Karpas-422 (cell line): ENCODE results near the gene DUSP18. TPM values are rescaled to one million over a fixed set of nuclear protein-coding genes. Genes with fewer than 3 reads are reported as not detected.

Source experiments
- DNase-seq: peaks from one replicate; pipeline ENCODE4 v3.0.0-alpha.2; 2015
- H2AFZ ChIP-seq: fragments of 200-600 bp; sonication (generic); 2 replicates; pipeline ENCODE4 v1.6.1; 2014; ENCODE audit warnings: antibody characterized with exemption, low read length, mixed read lengths
- H3K27ac ChIP-seq: fragments of 200-600 bp; sonication (generic); 2 replicates; pipeline ENCODE4 v1.5.1; 2014; ENCODE audit warnings: mild to moderate bottlenecking, low read length, moderate library complexity
- H3K27me3 ChIP-seq: fragments of 200-600 bp; sonication (generic); 2 replicates; pipeline ENCODE4 v1.6.1; 2014; ENCODE audit warnings: low read length, mixed read lengths
- H3K36me3 ChIP-seq: fragments of 200-600 bp; sonication (generic); 2 replicates; pipeline ENCODE4 v1.6.1; 2014; ENCODE audit warnings: low read length, mixed read lengths; ENCODE audit not compliant: insufficient read depth
- H3K4me1 ChIP-seq: fragments of 200-600 bp; sonication (generic); 2 replicates; pipeline ENCODE4 v1.6.1; 2014; ENCODE audit warnings: mild to moderate bottlenecking, low read length, mixed read lengths
- H3K4me2 ChIP-seq: fragments of 200-600 bp; sonication (generic); 2 replicates; pipeline ENCODE4 v1.6.1; 2014; ENCODE audit warnings: low read length, low read depth, mild to moderate bottlenecking; ENCODE audit not compliant: poor library complexity, severe bottlenecking
- H3K4me3 ChIP-seq: fragments of 200-600 bp; sonication (generic); 2 replicates; pipeline ENCODE4 v1.5.1; 2014; ENCODE audit warnings: mild to moderate bottlenecking, antibody characterized with exemption, low read length, mixed read lengths
- H3K79me2 ChIP-seq: fragments of 200-600 bp; sonication (generic); 2 replicates; pipeline ENCODE4 v1.6.1; 2014; ENCODE audit warnings: mild to moderate bottlenecking, low read length, mixed read lengths
- H3K9ac ChIP-seq: fragments of 200-600 bp; sonication (generic); 2 replicates; pipeline ENCODE4 v1.6.0; 2014; ENCODE audit warnings: low read length
- H3K9me2 ChIP-seq: fragments of 200-600 bp; sonication (generic), shearing (Covaris generic); replicated peaks from 2 replicates; pipeline ENCODE4 v1.6.0; 2014; ENCODE audit warnings: mild to moderate bottlenecking, low read length, moderate library complexity; ENCODE audit not compliant: insufficient read depth
- H3K9me3 ChIP-seq: fragments of 300-700, 200-600 bp; sonication (generic); 2 replicates; pipeline ENCODE4 v1.6.1; 2014; ENCODE audit warnings: low read length, mixed read lengths
- H4K20me1 ChIP-seq: fragments of 200-600 bp; sonication (generic); 2 replicates; pipeline ENCODE4 v1.6.1; 2014; ENCODE audit warnings: mild to moderate bottlenecking, antibody characterized with exemption, low read length, low read depth; ENCODE audit not compliant: insufficient read depth
- total RNA-seq: library from RNA; depleted of rRNA; stranded (reverse); fragments of >200 nt; shearing (Covaris generic); gene quantifications from 2 replicates; pipeline ENCODE4 v1.2.3, GENCODE V29; 2014; ENCODE audit warnings: low replicate concordance

The DUSP18 gene
- total RNA-seq, 1 experiment from 2014 or later = 11.2 TPM

- Histone ChIP-seq H3K36me3 (no peaks in the 10 kb centered on the region), H3K27ac (no peak overlapping the region), H4K20me1 (no peaks in the 10 kb centered on the region), H3K9me3 (no peaks in the 10 kb centered on the region), H3K4me2 (no peak overlapping the region), H3K9ac (no peak overlapping the region), H3K4me1 (no peaks in the 10 kb centered on the region), H3K27me3 (no peaks in the 10 kb centered on the region), H3K9me2 (no peaks in the 10 kb centered on the region), H3K4me3 (no peak overlapping the region), H3K79me2 (no peaks in the 10 kb centered on the region), H2AFZ (no peak overlapping the region)
- no peak for DNase-seq
Observed at GRCh38 chr22:30697975-30698374, 30.3 kb upstream of the DUSP18 start.

- no peak overlapping the region for H3K4me2 ChIP-seq
- no peak for DNase-seq
- no peaks in the 10 kb centered on the region for H3K27me3 ChIP-seq
Observed at GRCh38 chr22:30695871-30696655, 28.4 kb upstream of the DUSP18 start.

GRCh38 chr22:30695351-30695851 is 27.7 kb upstream of the DUSP18 start:
- no peak overlapping the region for H3K9ac ChIP-seq
- no peaks in the 10 kb centered on the region for H3K4me1 ChIP-seq
- no peak overlapping the region for H3K4me2 ChIP-seq
- no peaks in the 10 kb centered on the region for H3K9me3 ChIP-seq
- H3K4me3 ChIP-seq = no peak overlapping the region
- no peak for DNase-seq
- H2AFZ ChIP-seq = no peak overlapping the region
- no peak overlapping the region for H3K27ac ChIP-seq
- no peaks in the 10 kb centered on the region for H4K20me1 ChIP-seq
- no peaks in the 10 kb centered on the region for H3K27me3 ChIP-seq
- H3K79me2 ChIP-seq = no peaks in the 10 kb centered on the region
- H3K9me2 ChIP-seq = no peaks in the 10 kb centered on the region
- no peaks in the 10 kb centered on the region for H3K36me3 ChIP-seq

More at GRCh38 chr22:30695871-30696655, 28.4 kb upstream of the DUSP18 start:
- Histone ChIP-seq H3K79me2 (no peaks in the 10 kb centered on the region), H2AFZ (no peak overlapping the region), H3K4me1 (no peaks in the 10 kb centered on the region), H3K9me3 (no peaks in the 10 kb centered on the region), H3K36me3 (no peaks in the 10 kb centered on the region), H3K4me3 (no peak overlapping the region), H3K9ac (no peak overlapping the region), H4K20me1 (no peaks in the 10 kb centered on the region), H3K9me2 (no peaks in the 10 kb centered on the region), H3K27ac (no peak overlapping the region)

GRCh38 chr22:30694640-30695350 is 27.1 kb upstream of the DUSP18 start, which contains the start of gene OSBP2:
TSS of gene OSBP2 (plus strand) at chr22:30694874. CDS start at chr22:30694910, 36 bp downstream.
- H3K9me2 ChIP-seq = no peaks in the 10 kb centered on the region
- no peaks in the 10 kb centered on the region for H4K20me1 ChIP-seq
- no peak within 1 kb of the TSS for H3K4me2 ChIP-seq
- H3K36me3 ChIP-seq = no peaks in the 10 kb centered on the region
- H3K9ac ChIP-seq = no peak within 1 kb of the TSS
- H3K9me3 ChIP-seq = no peaks in the 10 kb centered on the region
- no peaks in the 10 kb centered on the region for H3K79me2 ChIP-seq
- no peak within 1 kb of the TSS for H3K27ac ChIP-seq
- no peaks in the 10 kb centered on the region for H3K4me1 ChIP-seq
- no peak within 1 kb of the TSS for H2AFZ ChIP-seq
- H3K27me3 ChIP-seq = no peaks in the 10 kb centered on the region
- H3K4me3 ChIP-seq = no peak within 1 kb of the TSS
- no peak for DNase-seq

- Histone ChIP-seq H2AFZ (no peak overlapping the region), H3K9me2 (no peaks in the 10 kb centered on the region), H3K9me3 (no peaks in the 10 kb centered on the region), H3K4me2 (no peak overlapping the region), H4K20me1 (no peaks in the 10 kb centered on the region), H3K9ac (no peak overlapping the region), H3K36me3 (no peaks in the 10 kb centered on the region), H3K4me1 (no peaks in the 10 kb centered on the region), H3K27me3 (no peaks in the 10 kb centered on the region), H3K27ac (no peak overlapping the region), H3K4me3 (no peak overlapping the region), H3K79me2 (no peaks in the 10 kb centered on the region)
- no peak for DNase-seq
Observed at GRCh38 chr22:30694171-30694639, 26.5 kb upstream of the DUSP18 start.

- no peak overlapping the region for H2AFZ ChIP-seq
- no peak for DNase-seq
- H3K4me1 ChIP-seq = no peaks in the 10 kb centered on the region
- H3K27me3 ChIP-seq = no peaks in the 10 kb centered on the region
- H3K79me2 ChIP-seq = no peaks in the 10 kb centered on the region
- no peak overlapping the region for H3K4me2 ChIP-seq
- H3K9ac ChIP-seq = no peak overlapping the region
- no peaks in the 10 kb centered on the region for H4K20me1 ChIP-seq
- H3K4me3 ChIP-seq = no peak overlapping the region
- no peaks in the 10 kb centered on the region for H3K9me2 ChIP-seq
- H3K27ac ChIP-seq = no peak overlapping the region
- H3K9me3 ChIP-seq = no peaks in the 10 kb centered on the region
- no peaks in the 10 kb centered on the region for H3K36me3 ChIP-seq
Observed at GRCh38 chr22:30691204-30691603, 23.5 kb upstream of the DUSP18 start.

DNA sequence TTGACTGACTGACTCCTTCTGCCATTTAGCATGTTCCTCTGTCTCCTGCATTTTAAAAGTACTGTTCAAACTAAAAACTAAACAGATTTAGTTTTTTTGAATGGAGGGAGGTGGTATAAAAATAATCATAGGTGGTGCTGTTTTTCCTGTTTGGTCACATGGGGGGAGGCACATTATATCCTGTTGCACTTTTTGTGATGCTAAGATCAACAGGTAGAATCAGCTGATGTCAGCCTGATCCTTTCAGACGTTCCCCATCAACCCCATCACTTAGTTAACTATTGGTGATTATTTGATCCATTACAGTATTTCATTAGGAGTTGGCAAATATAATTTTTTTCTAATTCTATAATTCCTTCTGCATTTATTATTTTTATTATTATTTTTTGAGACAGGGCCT is 21.9 kb upstream of the DUSP18 start:
- Histone ChIP-seq H3K4me3 (no peak overlapping the region), H4K20me1 (no peaks in the 10 kb centered on the region), H3K4me2 (no peak overlapping the region), H3K36me3 (no peaks in the 10 kb centered on the region), H3K9me3 (no peaks in the 10 kb centered on the region), H3K4me1 (no peaks in the 10 kb centered on the region), H2AFZ (no peak overlapping the region), H3K27ac (no peak overlapping the region), H3K27me3 (no peaks in the 10 kb centered on the region), H3K9ac (no peak overlapping the region), H3K79me2 (no peaks in the 10 kb centered on the region), H3K9me2 (no peaks in the 10 kb centered on the region)
- no peak for DNase-seq

- no peak overlapping the region for H3K4me3 ChIP-seq
Observed at GRCh38 chr22:30687358-30687757, 19.7 kb upstream of the DUSP18 start.

More at GRCh38 chr22:30687358-30687757, 19.7 kb upstream of the DUSP18 start:
- Histone ChIP-seq H3K9me3 (no peaks in the 10 kb centered on the region), H3K9ac (no peak overlapping the region), H3K4me2 (no peak overlapping the region), H3K4me1 (no peaks in the 10 kb centered on the region), H3K27ac (no peak overlapping the region), H3K9me2 (no peaks in the 10 kb centered on the region), H3K27me3 (no peaks in the 10 kb centered on the region), H2AFZ (no peak overlapping the region), H3K79me2 (no peaks in the 10 kb centered on the region), H4K20me1 (no peaks in the 10 kb centered on the region), H3K36me3 (no peaks in the 10 kb centered on the region)
- DNase-seq = no peak
